Germinal center (tissue), 1 donor: ENCODE data around the gene TAF11.
"Not testable (repeated sequence)": the region's sequence is repeated elsewhere in the genome, so short reads cannot be mapped to it uniquely, and the experiment has no call there.

Source experiments
- DNase-seq: peaks from one replicate; pipeline ENCODE4 v3.0.0; 2012; ENCODE audit warnings: mixed read lengths, low spot score

Gene TAF11, protein sequence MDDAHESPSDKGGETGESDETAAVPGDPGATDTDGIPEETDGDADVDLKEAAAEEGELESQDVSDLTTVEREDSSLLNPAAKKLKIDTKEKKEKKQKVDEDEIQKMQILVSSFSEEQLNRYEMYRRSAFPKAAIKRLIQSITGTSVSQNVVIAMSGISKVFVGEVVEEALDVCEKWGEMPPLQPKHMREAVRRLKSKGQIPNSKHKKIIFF

DNA sequence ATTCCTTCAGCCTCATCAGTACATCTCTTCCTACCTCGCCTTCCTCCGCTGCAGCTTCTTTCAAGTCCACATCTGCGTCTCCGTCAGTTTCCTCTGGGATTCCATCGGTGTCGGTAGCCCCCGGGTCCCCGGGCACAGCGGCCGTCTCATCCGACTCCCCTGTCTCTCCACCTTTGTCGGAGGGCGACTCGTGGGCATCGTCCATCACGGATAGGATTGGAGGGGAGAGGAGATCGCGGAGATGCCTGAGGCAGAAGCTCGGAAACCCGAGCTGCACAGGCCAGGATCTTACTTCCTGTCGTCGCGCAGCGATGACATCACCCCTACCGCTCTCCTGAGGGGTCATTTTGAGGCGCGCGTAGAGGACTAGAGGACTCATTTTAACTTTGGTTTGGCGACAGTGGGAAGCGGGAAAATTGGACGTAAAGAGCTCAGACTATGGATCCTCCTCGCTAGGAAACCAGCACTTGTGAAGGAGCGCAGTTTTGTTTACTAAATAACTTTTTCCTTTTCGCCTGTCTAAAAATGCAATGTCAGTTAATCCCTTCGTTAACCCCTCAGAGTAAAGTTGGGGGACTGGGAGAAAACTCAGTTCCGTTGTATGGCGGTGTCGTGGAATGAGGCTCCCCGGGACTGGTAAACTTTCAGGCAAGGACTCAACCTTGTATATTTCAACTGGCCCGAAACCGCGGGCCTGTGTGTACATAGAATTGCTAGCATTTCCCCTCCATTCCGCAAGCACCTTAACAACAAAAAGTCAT is at the start of gene TAF11:
TAF11 (minus strand) TSS at position 290 of the 761 bp plus-strand sequence; CDS start at position 205, 85 bp downstream.
- peak; percentile 86 for DNase-seq

DNA sequence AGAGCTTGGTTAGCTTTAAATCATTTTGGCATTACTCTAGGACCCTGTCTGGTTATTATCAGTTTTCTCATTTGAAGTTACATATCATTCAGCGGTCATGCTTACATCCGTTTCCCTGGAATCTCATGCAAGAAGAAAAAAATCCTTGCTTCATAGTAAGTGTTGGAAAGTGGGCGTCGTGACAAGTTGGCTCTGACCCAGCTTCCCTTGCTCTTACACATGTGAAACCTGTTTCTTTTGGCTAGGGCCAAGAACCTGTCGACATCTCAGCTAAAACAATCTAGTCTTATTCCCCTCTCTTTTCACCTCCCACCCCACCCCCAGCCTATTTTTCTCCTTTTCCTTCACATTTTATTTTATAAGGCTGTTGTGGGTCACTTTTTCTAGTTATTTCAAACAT is 46.7 kb upstream of the TAF11 start:
- no peak for DNase-seq

DNA sequence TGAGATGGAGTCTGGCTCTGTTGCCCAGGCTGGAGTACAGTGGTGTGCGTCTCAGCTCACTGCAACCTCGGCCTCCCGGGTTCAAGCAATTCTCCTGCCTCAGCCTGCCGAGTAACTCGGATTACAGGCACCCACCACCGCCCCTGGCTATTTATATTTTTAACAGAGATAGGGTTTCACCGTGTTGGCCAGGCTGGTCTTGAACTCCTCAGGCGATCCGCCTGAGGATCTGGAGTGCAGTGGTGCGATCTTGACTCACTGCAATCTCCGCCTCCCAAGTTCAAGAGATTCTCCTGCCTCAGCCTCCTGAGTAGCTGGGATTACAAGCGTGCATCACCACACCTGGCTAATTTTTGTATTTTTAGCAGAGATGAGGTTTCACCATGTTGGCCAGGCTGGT is 44.4 kb upstream of the TAF11 start:
- not testable (repeated sequence) for DNase-seq

DNA sequence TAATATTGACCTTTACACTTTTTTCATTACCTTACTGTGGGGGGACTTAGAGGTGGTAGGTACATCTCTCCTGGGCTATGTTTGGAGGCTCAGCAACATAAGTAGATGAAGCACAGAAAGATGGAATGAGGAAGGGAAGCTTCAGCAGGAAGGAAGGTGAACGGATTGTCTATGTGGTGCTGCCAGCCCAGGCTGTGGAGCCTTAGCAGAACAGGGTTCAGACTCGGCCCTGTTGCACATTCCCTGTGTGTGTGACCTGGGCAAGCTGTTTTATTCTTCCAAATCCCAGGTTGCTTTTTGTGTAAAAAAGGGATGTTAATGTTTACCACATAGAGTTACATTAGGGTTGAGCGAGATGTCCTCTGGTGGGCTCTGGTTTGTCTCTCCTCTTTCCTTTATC is 42.4 kb upstream of the TAF11 start:
- no peak for DNase-seq

DNA sequence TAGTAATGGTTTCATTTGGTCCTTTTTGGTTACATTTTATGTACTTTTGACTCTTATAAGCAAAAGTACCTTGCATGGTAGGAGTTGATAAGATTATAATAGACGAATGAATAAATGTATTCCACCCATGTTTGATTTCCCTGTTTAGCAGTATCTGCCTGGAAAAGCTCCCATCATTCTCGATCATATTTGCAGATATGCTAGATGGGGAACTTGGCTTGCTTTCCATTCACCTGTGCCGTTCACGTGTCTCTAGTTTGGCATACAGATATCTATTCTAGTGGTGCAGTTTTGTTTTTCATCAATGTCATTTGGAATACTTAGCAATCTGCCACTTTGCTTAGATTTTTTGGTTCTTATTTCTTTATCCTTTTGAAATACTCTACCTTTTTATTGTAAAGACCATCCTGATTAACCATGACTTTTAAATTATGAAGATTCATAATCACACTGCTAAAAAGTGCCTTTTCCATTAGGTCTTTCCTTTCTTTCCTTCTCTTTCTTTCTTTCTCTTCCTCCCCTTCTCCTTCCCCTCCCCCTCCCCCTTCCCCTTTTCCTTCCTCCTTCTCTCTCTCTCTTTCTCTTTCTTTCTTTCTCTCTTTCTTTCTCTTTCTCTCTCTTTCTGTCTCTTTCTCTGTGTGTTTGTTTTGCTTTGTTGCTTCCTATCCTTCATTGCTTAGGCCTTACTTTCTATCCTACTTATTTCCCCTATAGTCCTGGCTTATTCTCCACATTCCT is 41.6 kb upstream of the TAF11 start:
- DNase-seq: no peak

DNA sequence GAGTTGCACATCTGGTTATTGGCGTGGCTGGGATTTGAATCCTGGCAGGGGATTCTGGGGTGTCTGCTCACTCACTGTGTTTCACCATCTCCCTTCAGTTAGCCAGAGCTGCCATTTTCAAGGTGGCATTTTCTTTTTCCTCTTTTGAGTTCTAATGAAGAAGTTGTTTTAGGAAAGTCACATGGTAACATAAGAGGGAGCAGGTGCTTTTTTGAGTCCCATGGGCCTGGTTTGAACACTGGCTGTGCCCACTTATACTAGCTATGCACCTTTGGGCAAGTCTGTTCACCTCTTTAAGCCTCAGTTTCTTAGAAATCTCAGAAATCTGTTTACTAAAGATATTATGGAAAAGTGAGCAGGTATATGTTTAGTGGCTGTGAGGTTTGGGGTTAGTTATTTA is 40.9 kb upstream of the TAF11 start:
- DNase-seq: no peak

DNA sequence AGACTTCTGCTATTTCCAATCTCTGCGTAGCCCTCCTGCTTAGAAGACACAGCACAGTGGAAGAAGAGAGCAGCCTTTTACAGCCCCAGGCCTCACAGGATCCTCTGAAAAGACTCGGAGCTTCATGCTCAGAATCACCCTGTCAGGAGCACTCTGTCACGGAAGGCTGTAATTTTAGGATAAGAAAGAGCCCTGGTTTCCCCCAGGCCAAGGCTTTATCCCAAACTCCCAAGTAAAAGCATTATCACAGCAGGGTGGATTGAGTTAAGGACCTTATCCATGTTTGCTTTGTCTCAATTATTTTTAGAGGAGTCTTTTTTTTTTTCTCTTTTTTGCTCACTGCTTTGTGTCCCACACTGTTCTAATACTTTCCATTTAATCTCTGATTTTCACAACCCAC is 40.4 kb upstream of the TAF11 start:
- no peak for DNase-seq

DNA sequence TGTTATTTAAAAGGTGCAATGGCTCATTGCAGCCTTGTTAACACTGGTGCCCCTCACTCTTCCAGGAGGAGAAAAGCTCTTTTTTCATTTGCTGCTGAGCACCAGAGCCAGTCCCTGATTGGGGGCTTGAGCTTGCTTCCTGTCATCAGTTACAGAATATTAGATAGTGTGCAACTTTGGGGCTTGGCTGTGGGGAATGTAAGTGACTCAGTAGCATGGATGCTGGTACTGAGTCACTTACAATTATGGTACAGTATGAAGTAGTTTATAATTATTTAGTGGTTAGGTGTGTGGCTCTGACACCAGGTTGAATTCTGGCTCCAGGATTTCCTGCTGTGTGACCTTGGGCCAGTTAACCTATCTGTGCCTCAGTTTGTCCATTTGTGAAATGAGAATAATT is 38.8 kb upstream of the TAF11 start:
- no peak for DNase-seq

DNA sequence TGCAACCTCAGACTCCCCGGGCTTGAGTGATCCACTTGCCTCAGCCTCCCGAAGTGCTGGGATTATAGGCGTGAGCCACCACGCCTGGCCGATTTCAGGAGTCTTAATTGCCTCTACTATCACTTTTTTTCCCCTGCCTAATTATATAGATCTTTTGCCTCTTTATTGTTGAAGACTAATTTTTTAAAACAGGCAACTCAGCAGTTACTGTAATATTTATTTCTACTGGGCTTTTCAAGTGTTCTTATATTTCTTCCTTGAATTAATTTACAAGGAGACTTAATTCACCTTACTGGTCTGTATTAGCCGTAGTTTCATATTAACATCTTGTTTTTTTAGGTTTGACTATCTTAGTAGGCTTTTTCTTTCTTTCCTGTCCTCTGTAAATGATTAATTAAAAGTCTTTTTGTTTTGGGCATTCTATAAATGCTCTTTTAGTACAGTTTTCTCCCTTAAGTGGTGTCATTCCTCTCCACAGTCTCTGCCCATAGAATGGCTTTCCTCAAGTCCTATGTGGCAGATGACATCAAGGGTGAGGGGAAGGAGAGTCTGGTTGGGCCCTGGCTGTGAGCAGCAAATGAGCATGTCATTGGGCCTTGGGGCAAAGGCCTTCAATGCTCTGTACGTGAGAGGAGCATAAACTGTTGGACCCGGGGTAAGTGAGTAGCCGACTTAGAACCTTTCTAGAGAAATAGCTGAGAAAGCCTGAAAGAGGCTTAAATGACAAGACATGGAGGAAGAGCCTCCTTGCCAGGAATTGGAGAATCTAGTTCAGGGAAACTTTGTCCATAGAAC is 37.2 kb upstream of the TAF11 start:
- no peak for DNase-seq

DNA sequence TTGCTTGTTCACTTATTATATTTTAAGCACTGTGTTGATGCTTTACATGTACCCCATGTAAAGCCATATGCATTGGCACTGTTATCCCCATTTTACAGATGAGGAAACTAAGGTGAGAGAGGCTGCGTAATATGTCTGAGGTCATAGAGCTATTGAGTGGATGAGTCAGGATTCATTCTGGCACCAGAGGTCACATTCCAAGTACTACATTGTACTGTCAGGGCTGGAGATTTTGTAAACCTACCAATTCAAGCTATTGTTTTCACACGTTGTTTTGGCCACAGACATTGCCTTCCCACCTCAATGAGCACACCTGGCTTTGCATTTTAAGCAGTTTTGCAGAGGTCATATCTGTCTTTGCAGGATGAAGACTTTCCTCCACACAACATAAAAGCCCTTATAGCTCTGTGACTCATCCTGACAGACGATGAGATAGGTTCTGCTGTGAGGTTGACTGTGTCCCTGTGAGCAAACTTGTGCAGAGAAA is 34.4 kb upstream of the TAF11 start:
- no peak for DNase-seq

DNA sequence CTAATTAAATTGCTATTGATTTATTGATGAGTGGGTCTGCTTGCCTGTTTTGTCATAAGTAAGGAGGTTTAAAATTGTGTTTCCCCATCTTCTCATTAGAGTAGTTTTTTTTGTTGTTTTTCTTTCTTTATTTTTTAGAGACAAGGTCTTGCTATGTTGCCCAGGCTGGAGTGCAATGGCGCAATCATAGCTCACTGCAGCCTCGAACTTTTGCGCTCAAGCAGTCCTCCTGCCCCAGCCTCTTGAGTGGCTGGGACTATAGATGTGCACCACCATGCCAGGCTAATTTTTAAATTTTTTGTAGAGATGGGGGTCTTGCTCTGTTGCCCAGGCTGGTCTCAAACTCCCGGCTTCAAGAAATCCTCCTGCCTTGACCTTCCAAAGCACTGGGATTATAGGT is 32.3 kb upstream of the TAF11 start:
- no peak for DNase-seq

DNA sequence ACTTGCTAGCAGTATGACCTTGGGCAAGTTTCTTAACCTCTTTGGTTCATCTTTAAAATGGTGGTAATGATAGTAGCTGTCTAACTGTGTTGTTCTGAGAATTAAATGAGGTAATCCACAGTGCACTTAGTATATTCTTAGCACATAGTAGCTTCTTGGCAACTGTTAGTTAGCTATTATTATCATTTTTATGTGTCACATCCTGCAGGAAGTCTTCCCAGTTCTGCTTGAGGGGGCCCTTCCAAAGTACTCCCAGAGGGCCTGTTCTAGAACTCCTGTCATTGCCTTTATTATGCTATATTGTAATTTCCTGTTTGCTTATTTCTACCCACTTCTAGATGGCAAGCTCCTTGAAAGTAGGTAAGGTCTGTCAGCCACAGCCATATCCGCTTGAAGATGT is 31.8 kb upstream of the TAF11 start:
- DNase-seq: no peak

DNA sequence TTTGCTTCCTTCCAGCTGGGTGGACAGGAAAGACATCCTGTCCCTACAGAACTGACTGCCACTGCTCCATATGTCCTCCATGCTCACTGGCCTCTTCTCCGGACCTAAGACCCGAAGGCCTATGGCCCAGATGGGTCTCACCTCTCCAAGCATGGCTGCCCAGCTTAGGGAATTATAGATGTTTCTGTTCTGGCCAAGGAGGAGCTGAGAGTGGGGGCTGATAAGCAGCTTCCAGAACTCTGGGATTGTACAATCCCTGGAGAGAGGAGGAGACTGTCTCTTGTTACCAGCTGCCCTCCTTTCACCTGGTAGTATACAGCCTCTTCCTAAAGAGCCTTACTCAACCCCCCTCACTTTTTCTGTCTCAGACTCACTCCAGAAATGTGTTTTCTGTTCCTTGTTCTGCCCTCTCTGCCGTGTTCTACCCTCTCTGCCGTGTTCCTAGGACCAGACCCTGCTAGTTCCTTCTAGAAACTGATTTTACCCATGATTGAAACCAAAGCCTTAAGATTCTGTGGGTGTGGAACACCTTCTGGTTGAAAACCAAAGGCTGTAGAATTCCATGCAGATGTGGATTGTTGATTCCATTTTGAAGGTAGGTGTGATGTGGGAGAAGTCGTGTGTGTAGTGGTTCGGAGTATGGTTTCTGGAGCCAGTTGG is 29.9 kb upstream of the TAF11 start:
- DNase-seq: no peak

DNA sequence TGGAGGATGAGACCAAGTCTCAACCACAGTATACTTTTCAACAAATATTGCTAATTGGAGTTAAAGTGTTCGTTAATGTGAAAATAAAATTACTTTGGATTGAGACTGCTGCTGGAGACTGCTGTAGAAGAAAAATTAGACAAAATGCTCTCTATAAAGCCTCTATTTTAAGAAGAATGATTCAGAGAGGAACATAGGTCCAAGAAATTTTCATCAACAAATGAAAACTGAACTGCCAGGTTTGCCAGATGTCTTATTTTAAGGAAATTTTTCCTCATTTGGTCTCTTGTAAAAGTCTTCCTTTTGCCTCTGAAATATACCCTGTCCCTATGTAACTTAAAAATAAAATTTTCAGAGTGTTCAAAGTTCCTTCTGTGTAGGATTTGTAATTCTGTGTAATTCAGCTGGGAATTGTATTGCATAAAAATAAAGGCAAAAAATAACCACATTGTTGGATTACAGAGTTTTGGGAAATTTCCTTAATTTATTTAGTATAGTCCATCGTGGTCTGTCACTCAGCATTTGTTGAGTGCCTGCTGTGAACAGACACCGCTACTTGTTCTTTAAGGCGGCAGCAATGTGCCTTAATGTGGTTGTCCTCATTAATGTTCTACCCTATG is 28.6 kb upstream of the TAF11 start:
- DNase-seq: no peak

DNA sequence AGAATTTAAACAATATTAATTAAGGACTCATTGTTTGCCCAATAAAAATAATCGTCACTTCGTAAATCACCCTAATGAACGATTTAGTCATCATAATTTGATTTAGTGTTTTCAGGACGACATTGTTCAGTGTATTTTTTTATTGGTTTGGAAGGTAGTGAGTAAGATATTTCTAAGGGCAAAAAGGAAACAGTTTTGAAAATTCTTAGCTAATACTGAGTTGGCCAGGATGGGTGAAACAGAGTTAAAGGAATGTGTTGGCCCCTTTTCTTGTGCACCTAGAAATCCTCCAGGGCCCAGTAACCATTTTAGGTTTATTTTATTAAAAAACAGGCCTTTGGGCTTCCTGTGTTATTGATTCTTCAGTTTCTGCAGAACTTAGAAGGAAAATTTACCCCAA is 26.5 kb upstream of the TAF11 start:
- no peak for DNase-seq

DNA sequence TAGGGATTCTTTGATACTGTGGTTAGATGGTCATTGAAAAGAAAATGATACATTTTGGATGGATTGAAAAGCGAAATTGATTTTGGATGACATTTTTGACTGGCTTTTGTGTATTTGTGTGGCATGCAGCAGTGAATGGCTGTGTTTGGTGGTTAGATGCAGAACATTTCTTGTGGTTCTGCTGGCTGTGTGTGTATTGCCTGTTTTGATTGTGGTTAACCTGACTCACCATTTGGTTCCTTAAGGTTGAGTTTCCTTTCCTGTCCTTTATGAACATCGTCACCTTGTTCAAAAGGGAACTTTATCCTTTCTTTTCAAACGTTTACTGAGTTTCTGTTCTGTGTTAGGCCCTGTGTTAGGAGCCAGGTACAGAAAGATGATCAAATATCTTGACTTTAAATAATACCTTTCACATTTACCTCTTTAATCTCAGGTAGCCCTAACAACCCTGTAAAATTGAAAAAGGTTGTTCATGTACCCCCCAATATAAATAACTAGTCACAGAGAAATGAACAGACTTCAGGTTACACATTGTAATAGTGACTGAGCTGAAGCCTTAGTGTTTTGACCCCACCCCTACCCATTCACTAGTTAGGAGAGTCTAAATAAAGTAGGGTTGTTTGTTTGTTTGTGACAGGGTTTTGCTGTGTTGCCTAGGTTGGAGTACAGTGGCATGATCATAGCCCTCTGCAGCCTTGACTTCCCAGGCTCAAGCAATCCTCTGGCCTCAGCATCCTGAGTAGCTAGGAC is 25.0 kb upstream of the TAF11 start:
- DNase-seq: peak; percentile 7

DNA sequence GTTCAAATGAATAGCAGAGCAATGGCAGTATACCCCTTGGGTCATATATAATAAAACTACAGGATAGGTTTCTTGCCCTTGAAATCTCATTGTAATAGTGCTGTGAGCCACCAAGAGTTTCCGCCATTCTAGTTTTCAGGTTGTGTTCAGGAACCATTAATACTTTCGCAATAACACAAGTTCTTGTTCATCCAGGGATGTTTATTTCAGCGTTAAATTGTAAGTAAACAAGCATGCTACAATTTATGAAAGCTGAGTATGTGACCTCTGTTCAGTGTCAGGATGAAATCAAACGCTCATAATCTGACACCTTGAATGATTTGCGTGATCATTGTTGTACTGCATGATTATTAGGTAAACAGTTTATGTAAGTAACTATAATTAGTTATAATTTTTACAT is 24.0 kb upstream of the TAF11 start:
- DNase-seq: no peak

DNA sequence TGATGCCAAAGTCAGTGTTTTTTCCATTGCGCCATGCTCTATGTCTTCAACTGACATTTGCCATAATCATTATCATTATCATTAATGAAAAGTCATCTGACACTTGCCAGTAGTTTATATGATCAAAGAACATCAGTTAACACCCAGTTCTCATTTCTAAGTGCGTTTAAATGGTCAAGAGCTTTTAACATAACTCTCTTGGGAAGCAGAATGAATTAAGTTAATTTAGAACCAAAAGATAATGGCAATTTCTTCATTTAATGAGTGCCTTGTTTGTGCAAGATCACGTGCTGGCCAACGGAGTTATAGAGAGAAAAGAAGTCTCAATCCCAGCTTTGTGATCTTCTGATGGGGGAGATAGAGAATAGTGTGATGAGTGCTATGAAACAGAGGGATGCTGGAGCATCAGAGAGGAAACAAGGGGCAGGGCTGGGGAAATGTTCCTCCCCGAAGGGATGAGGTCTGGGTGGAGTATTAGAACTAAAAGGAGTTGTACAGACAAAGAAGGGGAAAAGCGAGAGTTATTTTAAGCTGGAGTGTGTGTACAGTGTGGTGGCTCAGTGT is 21.6 kb upstream of the TAF11 start:
- DNase-seq: no peak

DNA sequence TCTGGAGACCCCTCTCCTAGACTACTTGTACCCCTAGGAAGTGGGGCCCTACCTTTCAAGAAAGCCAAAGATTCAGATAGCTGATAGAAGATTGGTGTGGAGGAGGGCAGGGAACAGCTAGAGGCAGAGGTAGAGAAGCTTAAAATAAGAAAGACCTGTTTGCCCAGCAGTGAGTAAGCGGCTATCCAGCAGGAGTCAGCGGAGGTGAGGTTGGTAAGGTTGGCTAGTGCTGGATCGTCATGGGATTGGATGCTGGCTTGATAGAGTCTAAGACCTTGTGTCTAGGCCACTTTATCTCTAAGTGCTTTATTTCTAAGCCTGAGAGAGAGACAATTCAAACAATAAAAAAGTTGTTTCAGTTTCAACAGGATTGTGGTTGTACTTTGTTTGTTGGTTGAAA is 20.4 kb upstream of the TAF11 start:
- no peak for DNase-seq

DNA sequence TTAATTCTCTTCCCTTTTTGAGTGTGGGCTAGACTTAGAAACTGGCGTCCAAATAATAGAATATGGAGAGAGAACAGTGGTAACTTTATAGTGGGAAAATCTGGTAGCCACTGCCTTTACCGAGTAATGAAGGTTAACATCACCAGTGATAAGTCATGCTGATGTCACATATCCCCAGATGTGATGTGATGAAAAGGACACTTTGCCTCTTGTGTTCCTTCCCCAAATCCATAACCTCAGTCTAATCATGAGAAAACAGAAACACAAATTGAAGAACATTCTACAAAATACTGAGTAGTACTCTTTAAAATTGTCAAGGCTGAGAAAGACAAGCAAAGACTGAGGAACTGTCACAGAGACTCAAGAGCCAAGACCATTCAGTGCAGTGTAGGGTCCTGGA is 19.0 kb upstream of the TAF11 start:
- DNase-seq: no peak
